Activated CD4-positive, alpha-beta T cell treated with anti-CD3 and anti-CD28 coated beads for 24 hours (primary cell): Measurements from ENCODE around the gene NCS1.

ENCODE experiments used
- DNase-seq, 2 donors: peaks; one replicate each; pipeline ENCODE4 v3.0.0-alpha.2; 2020; ENCODE audit warnings: low read depth in 2 of 2

The NCS1 gene

GRCh38 chr9:130176760-130177159, 4.6 kb downstream of the NCS1 start:
- DNase-seq, result no peak

GRCh38 chr9:130177898-130178805, 5.9 kb downstream of the NCS1 start:
- DNase-seq, result no peak

DNA sequence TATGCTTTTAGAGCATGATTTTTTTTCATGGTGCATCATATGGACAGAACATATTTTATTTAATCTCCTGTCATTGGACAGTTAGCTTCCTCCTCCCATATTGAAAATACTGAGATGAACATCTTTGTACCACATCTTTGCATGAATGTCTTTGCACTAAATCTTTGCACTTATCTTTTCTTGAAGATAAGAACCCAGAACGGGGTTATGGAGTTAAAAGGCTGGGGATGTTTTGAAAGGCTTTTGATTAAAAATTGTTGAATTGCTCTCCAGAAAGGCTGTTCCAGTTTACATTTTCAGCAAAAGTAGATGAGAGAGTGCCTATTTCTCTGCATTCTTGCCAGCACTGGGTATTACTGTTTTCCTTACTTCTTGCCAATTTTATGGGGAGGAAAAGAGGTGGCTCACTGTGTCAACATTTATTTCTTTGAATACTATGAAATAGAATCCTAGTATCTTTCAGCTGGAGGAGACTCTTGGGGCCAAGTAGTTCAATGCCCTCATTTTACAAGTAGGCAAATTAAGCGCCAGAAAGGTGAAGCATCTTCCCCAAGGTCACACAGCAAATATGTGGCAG, 7.2 kb downstream of the NCS1 start:
- DNase-seq, result no peak

- no peak for DNase-seq
These were observed 8.3 kb downstream of the NCS1 start for GRCh38 chr9:130180516-130180915.

- DNase-seq, result no peak
These were observed 9.6 kb downstream of the NCS1 start for GRCh38 chr9:130181678-130182380.

DNA sequence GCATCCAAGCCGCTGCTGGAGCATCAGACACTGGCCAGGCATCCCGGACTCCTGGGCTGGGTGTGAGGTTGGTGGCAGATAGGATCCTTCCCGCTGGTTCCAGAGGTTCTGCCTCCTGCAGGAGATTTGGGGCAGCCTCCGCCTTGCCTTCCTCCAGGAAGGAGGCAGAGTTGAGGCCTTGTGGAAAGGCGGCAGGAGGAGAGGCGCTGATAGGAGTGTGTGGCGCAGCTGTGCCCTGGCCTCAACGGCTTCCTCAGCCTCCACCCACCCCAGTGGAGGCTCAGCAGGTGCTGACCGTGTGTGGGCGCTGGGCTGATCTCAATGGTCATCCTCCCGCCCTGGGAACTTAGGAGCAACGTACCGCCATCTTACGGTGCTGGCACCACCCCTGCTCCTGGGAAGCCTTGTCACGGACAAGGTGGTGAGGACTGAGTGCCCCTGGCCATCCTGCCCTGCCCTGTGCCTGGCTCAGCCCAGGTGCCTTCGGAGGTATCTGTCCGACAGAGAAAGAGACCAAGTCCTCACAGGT, 10.2 kb downstream of the NCS1 start:
- no peak for DNase-seq

- DNase-seq, result no peak
These were observed 11.0 kb downstream of the NCS1 start for GRCh38 chr9:130183133-130183762.

DNA sequence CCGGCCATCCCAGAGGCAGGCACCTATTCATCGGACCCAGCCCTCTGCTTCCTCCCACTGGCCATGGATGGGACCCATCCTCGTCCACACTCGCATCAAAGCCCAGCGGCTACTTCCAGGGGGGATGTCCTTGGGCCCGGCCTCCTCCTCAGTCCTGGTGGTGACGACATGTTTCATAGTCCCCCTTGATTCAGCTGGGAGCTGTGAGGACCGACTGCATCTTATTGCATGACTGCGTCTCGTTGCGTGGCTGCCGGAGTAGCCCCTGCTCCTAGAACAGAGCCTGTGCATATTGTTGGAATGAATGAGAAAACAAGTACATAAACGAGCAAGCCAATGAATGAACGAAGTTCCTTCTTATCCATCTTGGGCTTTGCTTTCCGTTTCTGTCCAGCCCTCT, 12.8 kb downstream of the NCS1 start:
- DNase-seq, result no peak

- DNase-seq, result no peak
These were observed 13.4 kb downstream of the NCS1 start for GRCh38 chr9:130185490-130186031.

DNA sequence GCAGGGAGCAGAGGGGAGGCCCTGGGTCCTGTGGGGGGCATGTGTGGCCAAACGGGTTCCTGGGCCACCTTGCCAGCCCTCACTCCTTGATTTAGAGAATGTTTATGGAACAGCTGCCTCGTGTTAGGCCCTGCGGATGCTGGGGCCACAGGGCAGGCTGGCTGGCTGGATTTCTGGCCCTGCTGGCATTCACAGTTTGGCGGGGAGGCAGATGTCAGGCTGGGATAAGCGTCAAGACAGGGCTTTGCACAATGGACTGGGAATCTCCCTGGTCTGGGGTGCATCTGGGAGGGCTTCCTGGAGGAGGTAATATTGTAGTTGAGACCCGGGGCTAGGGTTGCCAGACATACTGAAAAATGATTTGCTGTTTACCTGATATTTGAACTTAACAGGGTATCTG, 13.8 kb downstream of the NCS1 start:
- DNase-seq, result no peak

GRCh38 chr9:130186839-130187522, 14.8 kb downstream of the NCS1 start:
- DNase-seq, result no peak

- DNase-seq, result no peak
These were observed 15.3 kb downstream of the NCS1 start for GRCh38 chr9:130187523-130187846.

- DNase-seq, result no peak
These were observed 16.8 kb downstream of the NCS1 start for GRCh38 chr9:130188860-130189481.

DNA sequence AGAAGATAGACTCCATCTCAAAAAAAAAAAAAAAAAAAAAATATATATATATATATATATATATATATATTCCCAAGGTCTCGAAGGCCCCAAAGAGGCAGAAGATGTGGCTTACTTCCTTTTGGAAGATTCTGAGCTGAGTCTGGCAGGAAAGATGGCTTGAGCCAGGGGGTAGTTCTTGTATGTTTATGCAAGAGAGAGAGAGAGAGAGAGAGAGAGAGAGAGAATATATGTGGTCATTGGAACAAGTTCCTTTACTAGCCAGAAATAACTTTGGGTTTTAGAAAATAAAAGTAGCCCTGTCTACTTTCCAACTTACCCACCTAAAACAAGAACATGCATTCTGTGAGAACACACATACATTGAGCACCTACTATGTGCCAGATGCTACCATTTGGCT, 17.6 kb downstream of the NCS1 start:
- DNase-seq, result no peak

DNA sequence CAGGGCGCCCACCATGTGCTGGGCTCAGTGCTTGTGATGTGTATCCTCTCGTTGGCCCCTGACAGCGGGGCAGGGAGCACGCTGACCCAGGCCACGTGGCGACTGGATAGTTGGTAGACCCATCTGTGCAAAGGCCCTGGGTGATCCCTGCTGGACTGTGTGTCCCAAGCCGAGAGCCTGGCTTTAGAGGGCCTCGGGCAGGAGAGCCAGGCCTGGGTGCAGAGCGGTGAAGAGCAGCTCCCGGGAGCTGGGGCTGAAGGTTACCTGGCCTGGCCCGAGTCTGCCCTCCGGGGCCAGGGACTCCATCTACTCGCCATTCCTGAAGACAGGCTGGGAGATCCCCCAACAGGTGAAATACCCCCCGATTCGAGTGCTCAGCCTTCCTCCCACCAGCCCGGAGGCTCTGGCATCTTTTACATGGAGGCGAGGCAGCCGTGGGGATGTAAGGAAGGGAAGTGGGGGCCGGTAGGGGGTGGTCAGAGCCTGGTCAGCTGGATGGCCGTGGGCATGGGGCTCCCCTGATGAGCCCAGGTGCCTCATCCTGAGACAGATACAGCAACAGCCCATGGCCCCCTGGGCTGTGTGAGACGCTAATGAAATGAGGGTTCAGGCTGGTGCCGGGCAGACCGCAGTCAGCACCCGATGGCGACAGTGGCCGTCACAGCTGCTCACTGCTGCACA, 19.0 kb downstream of the NCS1 start:
- DNase-seq, result no peak

GRCh38 chr9:130191749-130192120, 19.5 kb downstream of the NCS1 start:
- no peak for DNase-seq

- no peak for DNase-seq
These were observed 20.3 kb downstream of the NCS1 start for GRCh38 chr9:130192382-130192999.

- DNase-seq, result no peak
These were observed 20.9 kb downstream of the NCS1 start for GRCh38 chr9:130193103-130193502.

DNA sequence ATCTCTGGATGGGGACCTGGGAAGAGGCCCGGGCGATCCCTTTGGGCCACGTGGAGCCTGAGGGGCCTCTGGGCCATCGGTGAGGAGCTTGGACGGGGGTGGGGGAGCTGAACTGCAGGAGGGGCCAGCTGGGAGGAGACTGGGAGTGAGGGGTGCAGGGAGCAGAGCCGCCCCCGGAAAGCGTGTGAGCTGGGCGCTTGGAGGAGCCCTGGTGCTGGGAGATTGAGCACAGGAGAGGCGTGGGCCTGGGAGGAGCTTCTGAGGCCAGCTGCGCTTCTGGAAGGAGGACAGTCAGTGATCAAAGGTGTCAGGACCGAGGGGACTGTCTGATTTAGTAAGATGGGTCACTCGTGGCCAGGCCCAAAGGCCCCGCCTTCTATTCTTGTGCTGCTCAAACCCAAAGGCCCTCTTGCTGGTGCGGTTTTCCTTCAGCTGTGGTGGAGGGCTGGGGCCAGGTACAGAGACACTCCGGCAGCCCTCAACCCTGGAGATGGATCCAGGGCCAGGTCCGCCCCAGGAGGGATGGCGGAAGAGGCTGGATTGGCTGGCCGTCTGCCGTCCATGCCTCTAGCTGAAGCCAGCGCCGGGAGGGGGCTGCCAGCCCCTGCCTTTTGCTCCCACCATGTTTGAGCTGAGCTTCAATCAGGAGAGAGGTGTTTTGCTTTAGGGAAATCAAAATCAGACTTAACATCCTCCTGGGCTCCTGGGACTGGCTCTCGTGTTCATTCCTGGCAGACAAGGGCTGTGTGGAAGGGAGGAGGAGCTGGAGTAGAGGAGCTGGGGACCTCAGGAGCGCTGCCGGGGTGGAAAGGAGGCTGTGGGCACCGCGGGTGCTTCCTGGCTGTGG, 21.6 kb downstream of the NCS1 start:
- no peak for DNase-seq
